Neural cell (in vitro differentiated cells): ENCODE results near the gene BCAS1. TPM values are rescaled to one million over a fixed set of nuclear protein-coding genes. Genes with fewer than 3 reads are reported as not detected.

Experiments
- H2AFZ ChIP-seq: fragments of 200-600, 300-800 bp; sonication (generic), shearing (Covaris generic); 2 replicates; pipeline ENCODE4 v1.6.0; 2014; ENCODE audit warnings: low read depth, mild to moderate bottlenecking, antibody characterized with exemption, low read length, moderate library complexity
- H3F3A ChIP-seq: fragments of 200-600 bp; shearing (Covaris generic); 2 replicates; pipeline ENCODE4 v1.6.1; 2016; ENCODE audit warnings: mild to moderate bottlenecking, moderate library complexity, mixed read lengths, antibody characterized with exemption, low read length; ENCODE audit not compliant: insufficient read depth, poor library complexity, severe bottlenecking
- H3K27ac ChIP-seq: fragments of 200-600, 300-800 bp; sonication (generic), shearing (Covaris generic); 2 replicates; pipeline ENCODE4 v1.5.1; 2014; ENCODE audit warnings: mild to moderate bottlenecking, low read length, moderate library complexity
- H3K27me3 ChIP-seq: fragments of 300-800, 200-600 bp; sonication (generic), shearing (Covaris generic); 2 replicates; pipeline ENCODE4 v1.6.0; 2014; ENCODE audit warnings: mild to moderate bottlenecking, low read depth, low read length, moderate library complexity; ENCODE audit not compliant: insufficient read depth
- H3K36me3 ChIP-seq: fragments of 300-800, 200-600 bp; sonication (generic), shearing (Covaris generic); 2 replicates; pipeline ENCODE4 v1.5.1; 2014; ENCODE audit warnings: mild to moderate bottlenecking, antibody characterized with exemption, low read length, moderate library complexity; ENCODE audit not compliant: insufficient read depth
- H3K4me2 ChIP-seq: fragments of 300-800, 200-600 bp; sonication (generic), shearing (Covaris generic); 2 replicates; pipeline ENCODE4 v1.6.0; 2014; ENCODE audit warnings: mild to moderate bottlenecking, low read length
- H3K4me3 ChIP-seq: fragments of 300-800, 200-600 bp; sonication (generic), shearing (Covaris generic); 2 replicates; pipeline ENCODE4 v1.5.1; 2014; ENCODE audit warnings: mild to moderate bottlenecking, low read length, moderate library complexity
- H3K79me2 ChIP-seq: fragments of 200-600 bp; shearing (Covaris generic); replicated peaks from 2 replicates; pipeline ENCODE4 v1.6.0; 2014; ENCODE audit warnings: mild to moderate bottlenecking, low read length, moderate library complexity; ENCODE audit not compliant: insufficient read depth
- H3K9ac ChIP-seq: fragments of 300-800, 200-600 bp; sonication (generic), shearing (Covaris generic); 2 replicates; pipeline ENCODE4 v1.6.1; 2016; ENCODE audit warnings: mild to moderate bottlenecking, low read length, mixed read lengths
- H3K9me2 ChIP-seq: fragments of 200-600 bp; shearing (Covaris generic); 2 replicates; pipeline ENCODE4 v1.6.1; 2016; ENCODE audit warnings: mild to moderate bottlenecking, low read length, mixed read lengths; ENCODE audit not compliant: insufficient read depth
- H3K9me3 ChIP-seq: fragments of 200-600, 300-800 bp; sonication (generic), shearing (Covaris generic); 2 replicates; pipeline ENCODE4 v1.6.1; 2016; ENCODE audit warnings: mild to moderate bottlenecking, mixed run types, low read length, moderate library complexity, mixed read lengths
- H4K20me1 ChIP-seq: fragments of 200-600 bp; shearing (Covaris generic); 2 replicates; pipeline ENCODE4 v1.6.1; 2016; ENCODE audit warnings: mild to moderate bottlenecking, mixed run types; ENCODE audit not compliant: insufficient read depth
- CTCF ChIP-seq: fragments of 450-650 bp; IDR thresholded peaks from 2 replicates; pipeline ENCODE4 v1.5.1; 2014; ENCODE audit warnings: antibody characterized with exemption, mild to moderate bottlenecking, moderate library complexity; ENCODE audit not compliant: poor library complexity, severe bottlenecking
- EP300 ChIP-seq: fragments of 450-650 bp; conservative IDR thresholded peaks from 2 replicates; pipeline ENCODE4 v1.6.1; 2014; ENCODE audit warnings: antibody characterized with exemption, mild to moderate bottlenecking, moderate library complexity; ENCODE audit not compliant: poor library complexity, severe bottlenecking
- EZH2 ChIP-seq: fragments of 200-600, 300-800 bp; shearing (Covaris generic), sonication (generic); IDR thresholded peaks from 2 replicates; pipeline ENCODE4 v1.6.1; 2014; ENCODE audit warnings: antibody characterized with exemption, low read length, borderline replicate concordance, mild to moderate bottlenecking; ENCODE audit not compliant: insufficient read depth, poor library complexity, severe bottlenecking
- MXI1 ChIP-seq: fragments of 450-650 bp; conservative IDR thresholded peaks from 2 replicates; pipeline ENCODE4 v1.6.1; 2014; ENCODE audit warnings: antibody characterized with exemption, mild to moderate bottlenecking; ENCODE audit not compliant: poor library complexity, severe bottlenecking
- POLR2AphosphoS5 ChIP-seq: IDR thresholded peaks from 2 replicates; pipeline ENCODE4 v1.6.1; 2012
- RAD21 ChIP-seq: fragments of 450-650 bp; conservative IDR thresholded peaks from 2 replicates; pipeline ENCODE4 v1.6.1; 2014; ENCODE audit warnings: antibody characterized with exemption, mild to moderate bottlenecking, moderate library complexity
- REST ChIP-seq: IDR thresholded peaks from 2 replicates; pipeline ENCODE4 v1.6.1; 2012; ENCODE audit warnings: borderline replicate concordance
- SMC3 ChIP-seq: fragments of 450-650 bp; conservative IDR thresholded peaks from 2 replicates; pipeline ENCODE4 v1.6.1; 2014; ENCODE audit warnings: antibody characterized with exemption, mild to moderate bottlenecking, moderate library complexity; ENCODE audit not compliant: poor library complexity
- TAF1 ChIP-seq: IDR thresholded peaks from 2 replicates; pipeline ENCODE4 v1.6.1; 2012; ENCODE audit warnings: low read depth
- polyA plus RNA-seq: library from polyadenylated mRNA; depleted of rRNA; stranded (reverse); fragments of >200 nt; gene quantifications from 2 replicates; pipeline ENCODE4 v1.2.3, GENCODE V29; 2014

BCAS1 gene
- polyA plus RNA-seq, 1 donor from 2014 or later, result not detected

GRCh38 chr20:53947501-53948195, 122.7 kb downstream of the BCAS1 start:
- Histone ChIP-seq H3K79me2 (no peaks in the 10 kb centered on the region), H3K27me3 (no peaks in the 10 kb centered on the region), H2AFZ (no peak overlapping the region), H3K27ac (no peak overlapping the region), H4K20me1 (no peaks in the 10 kb centered on the region), H3K9ac (no peak overlapping the region), H3K4me3 (no peak overlapping the region), H3K9me2 (no peaks in the 10 kb centered on the region), H3K9me3 (no peaks in the 10 kb centered on the region), H3K36me3 (no peaks in the 10 kb centered on the region), H3F3A (no peaks in the 10 kb centered on the region), H3K4me2 (no peak overlapping the region)
- TF ChIP-seq REST (no peak), CTCF (no peak), EZH2 (no peak), SMC3 (no peak), MXI1 (no peak), POLR2AphosphoS5 (no peak), RAD21 (no peak), EP300 (no peak), TAF1 (no peak)

GRCh38 chr20:53946106-53946505, 124.3 kb downstream of the BCAS1 start:
- no peaks in the 10 kb centered on the region for H3K79me2 ChIP-seq
- no peak overlapping the region for H3K4me3 ChIP-seq
- no peaks in the 10 kb centered on the region for H3K36me3 ChIP-seq
- H3K27ac ChIP-seq, result no peak overlapping the region
- no peaks in the 10 kb centered on the region for H4K20me1 ChIP-seq
- H3K9me2 ChIP-seq, result no peaks in the 10 kb centered on the region
- H3K27me3 ChIP-seq, result no peaks in the 10 kb centered on the region
- no peaks in the 10 kb centered on the region for H3F3A ChIP-seq
- H3K9ac ChIP-seq, result no peak overlapping the region
- TF ChIP-seq MXI1, result no peak
- TF ChIP-seq RAD21, result no peak
- TF ChIP-seq POLR2AphosphoS5, result no peak
- no peak for TF ChIP-seq SMC3
- TF ChIP-seq EZH2, result no peak
- no peak for TF ChIP-seq TAF1
- TF ChIP-seq CTCF, result no peak
- no peak for TF ChIP-seq REST
- TF ChIP-seq EP300, result no peak
- no peak overlapping the region for H3K4me2 ChIP-seq
- no peaks in the 10 kb centered on the region for H3K9me3 ChIP-seq
- H2AFZ ChIP-seq, result no peak overlapping the region
